Forelimb muscle (tissue), 1 donor: ENCODE measurements around the gene SOCS7. TPM values are rescaled to one million over a fixed set of nuclear protein-coding genes. Genes with fewer than 3 reads are reported as not detected.

Experiments
- DNase-seq: peaks from one replicate; pipeline ENCODE4 v3.0.0-alpha.2; 2013; ENCODE audit warnings: low read depth
- polyA plus RNA-seq: library from polyadenylated mRNA; unstranded; fragments of 120-200 nt; gene quantifications from one replicate; pipeline ENCODE4 v1.2.1, GENCODE V29; 2013; ENCODE audit not compliant: insufficient read length

The SOCS7 gene
- polyA plus RNA-seq, 1 donor, result 17.9 TPM

DNA sequence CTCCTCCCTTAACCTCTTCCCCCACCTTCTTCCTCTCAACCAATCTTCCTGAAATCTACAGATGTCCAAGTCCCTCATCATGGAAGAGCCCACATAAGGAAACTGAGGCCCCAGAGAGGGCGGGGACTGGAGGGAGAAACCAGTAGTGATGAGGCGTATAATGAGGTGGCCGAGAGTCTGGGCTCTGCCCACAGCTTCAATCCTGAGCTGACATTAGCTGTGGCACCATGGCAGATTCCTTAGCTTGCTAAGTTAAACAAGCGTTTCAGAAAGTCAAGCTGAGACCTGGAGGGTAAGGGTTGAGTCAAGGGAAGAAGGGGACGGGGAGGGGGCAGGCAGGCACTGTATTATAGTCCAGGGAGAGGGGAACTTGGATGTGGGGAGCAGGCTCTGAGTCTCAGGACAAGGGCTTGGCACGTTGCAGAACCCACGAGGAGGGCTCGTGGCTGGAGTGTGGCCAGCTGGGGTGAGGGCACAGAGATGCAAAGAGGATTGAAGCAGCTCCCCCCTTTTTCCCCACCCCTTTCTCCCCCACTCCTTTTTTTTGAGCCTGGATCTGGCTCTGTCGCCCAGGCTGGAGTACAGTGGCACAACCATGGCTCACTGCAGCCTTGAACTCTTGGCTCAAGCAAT is 89.9 kb downstream of the SOCS7 start:
- no peak for DNase-seq

DNA sequence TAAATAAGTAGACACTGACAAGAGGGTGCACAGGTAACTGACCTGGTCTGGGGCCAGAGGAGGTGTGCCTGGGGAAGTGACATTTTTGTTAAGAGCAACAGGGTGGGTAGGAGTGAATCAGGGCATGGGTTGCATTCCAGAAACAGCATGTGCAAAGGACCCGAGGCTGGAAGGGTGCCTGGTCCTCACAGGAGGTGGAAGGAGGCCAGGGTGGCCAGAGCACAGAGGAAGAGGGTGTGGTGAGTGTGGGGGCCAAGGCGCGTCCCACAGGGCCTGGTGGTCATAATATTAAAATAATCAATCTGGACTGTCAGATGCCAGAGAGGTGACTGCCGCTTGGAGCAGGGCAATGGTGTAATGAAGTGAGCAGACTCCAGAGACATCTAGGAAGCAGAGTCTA is 90.9 kb downstream of the SOCS7 start:
- no peak for DNase-seq

DNA sequence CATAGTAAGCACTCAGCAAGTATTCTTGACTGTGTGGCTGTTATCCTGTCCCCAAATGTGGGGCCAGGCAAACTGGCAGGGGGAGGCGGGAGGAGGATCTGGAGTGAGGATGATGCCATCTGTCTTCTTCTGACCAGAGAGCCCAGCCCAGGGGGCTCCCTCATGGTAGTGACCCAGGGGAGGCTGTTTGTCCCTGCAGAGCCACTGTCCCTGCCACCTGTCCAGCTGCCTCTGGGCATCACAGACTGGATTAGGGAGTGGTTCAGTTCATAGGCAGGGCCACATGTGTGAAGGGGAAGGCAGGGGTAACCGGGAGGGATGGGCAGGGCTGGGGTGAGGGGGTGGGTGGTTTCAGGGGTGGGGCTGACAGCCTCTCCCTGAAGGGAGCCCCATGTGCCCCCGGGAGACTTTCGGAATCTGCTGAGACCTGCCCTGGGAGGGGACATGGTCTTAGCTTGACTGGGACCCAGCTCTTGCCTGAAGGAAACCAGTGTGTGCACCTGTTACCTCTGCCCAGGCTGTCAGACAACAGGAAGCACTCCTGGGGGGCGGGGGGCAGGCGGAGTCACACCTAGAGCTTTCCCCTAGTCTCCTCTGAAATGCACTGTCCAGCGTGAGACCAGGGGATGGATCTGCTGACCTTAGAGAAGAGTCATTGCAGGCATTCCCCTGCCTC is 91.8 kb downstream of the SOCS7 start:
- DNase-seq, result no peak

DNA sequence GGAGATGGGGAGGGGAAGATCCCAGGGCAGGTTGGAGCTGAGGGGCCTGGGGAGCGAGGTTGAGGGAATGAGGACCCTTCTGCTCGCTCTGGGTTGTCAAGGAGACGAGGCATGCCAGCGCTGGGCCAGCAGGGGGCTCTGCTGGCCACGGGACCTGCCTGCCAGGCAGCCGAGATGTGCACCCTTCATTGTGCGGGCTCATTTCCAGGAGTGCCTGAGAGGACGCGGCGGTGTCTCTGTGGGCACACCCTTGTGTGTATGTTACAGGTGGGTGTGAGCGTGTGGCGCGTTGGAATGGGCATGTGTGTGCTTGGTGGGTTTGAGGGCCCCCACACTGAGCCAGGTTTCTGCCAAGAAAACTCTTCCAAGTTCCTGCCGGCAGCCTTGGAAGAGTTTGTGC is 92.5 kb downstream of the SOCS7 start:
- DNase-seq, result no peak

DNA sequence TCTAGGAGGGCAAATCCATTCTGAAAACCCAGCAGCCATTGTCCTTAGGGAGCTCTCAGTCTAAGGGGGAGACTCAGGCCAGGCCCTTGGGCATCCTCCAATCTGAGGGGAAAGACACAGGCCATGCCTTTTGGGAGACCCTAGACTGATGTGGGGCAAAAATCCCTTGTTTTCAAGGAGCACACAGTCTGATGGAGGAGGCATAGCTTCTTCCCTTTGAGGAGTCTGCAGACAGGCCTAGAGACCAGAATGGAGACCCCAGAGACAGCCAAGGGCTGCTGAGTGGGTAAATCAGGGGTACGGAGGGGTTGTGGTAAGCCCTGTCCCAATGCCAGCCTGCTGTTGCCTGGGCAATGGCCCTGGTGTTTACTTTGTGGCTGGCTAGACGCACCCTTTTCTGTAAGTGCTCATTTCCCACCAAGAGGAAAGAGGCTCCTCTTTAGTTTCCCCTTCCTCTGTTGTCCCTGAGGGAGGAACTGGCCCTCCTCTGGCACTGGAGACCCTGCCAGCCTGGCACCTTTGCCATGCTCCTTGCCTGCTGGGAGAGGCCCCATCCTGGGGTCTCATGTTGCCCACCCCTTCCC is 96.0 kb downstream of the SOCS7 start:
- no peak for DNase-seq

DNA sequence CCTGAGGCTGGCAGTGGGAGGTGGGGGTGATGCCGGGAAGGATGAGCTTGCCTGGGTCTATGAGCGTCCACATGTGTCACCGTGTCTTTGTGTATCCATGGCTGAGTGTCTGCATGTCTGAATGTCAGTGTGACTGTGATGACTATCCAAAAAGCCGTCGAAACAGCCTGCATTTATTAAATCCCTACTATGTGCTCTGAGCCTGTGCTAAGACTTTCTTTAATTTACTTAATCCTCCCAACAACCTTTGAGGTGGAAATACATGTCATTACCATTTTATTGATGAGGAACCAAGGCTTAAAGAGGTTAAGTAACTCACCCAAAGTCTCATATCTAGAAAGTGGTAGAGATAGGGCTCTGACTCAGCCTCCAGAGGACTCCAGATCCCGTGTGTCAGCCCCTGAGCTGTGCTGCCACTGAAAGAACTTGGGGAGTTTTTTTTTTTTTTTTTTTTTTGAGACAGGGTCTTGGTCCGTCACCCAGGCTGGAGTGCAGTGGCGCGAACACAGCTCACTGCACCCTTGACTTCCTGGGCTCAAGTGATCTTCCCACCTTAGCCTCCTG is 96.6 kb downstream of the SOCS7 start:
- no peak for DNase-seq

DNA sequence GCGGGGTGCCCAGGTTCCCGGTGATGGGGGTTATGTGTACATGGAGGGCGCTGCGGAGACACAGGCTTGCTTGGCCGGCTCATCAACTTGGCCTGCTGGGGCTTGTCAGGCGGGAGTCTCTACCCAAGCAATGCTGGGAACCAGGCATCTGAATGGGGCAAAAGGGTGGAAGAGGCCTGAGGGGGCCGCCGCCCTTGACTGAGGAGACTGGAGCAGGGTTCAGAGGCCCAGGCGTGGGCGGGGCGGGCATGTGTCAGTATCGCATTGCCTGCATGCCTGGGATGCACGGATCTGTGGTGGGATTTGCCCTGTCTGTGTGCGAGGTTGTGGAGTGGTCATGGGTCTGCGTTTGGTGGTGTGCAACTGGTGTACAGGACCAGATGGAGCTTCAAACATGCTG is 97.7 kb downstream of the SOCS7 start:
- no peak for DNase-seq

DNA sequence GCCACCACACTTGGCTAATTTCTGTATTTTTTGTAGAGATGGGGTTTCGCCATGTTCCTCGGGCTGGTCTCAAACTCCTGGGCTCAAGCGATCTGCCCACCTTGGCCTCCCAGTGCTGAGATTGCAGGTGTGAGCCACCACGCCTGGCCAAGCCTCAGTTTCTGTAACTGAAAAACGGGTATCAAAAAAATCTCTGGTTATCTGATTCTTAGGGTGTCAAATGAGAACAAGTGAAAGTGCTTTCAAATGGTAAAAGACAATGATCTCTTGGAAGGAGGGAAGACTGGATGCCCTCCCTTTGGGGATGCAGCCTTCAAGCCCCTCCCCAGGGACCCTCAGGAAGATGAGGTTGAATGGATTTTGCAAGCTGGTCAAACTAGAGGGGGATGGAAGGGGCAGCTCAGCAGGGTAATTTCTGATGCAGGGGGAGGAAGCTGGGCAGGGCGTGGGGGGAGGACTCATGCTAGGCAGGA is 98.9 kb downstream of the SOCS7 start:
- no peak for DNase-seq

DNA sequence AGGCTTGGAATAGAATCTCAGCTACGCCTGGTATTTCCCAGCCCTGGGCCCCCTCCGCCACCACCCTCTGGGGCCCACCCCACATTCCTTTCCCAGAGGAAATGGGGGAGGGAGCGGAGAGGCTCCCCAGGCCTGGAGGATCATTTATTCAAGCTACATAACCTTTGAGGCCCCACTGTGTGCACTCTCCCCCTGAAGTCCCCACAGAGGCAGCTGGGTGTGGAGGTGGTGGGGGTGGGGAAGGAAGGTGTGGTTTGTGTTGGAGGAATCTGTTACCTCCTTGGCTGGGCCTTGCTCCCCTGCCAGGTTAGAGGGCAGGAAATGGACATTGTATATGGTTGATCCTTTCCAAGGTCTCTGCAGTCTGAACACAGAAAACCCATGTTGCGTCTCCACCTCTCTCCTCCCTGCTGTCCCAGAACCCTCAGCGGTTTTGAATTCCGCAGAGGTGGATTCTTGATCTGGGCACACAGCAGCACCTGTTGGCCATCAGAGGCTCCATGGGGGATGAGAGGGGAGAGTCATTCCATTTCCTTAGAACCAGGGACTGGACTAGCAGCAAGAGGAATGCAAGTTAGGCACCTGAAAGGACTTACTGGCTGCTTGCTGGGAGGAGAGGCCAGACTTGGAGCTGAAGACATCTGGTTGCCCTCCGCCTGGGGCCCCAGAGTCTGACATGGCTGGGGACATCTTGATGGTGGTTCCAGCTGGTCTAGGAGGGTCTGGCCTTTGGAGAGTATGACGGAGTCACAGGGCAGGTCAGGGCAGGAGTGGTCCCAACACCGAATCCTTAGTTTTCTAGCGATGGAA is 99.6 kb downstream of the SOCS7 start:
- no peak for DNase-seq

DNA sequence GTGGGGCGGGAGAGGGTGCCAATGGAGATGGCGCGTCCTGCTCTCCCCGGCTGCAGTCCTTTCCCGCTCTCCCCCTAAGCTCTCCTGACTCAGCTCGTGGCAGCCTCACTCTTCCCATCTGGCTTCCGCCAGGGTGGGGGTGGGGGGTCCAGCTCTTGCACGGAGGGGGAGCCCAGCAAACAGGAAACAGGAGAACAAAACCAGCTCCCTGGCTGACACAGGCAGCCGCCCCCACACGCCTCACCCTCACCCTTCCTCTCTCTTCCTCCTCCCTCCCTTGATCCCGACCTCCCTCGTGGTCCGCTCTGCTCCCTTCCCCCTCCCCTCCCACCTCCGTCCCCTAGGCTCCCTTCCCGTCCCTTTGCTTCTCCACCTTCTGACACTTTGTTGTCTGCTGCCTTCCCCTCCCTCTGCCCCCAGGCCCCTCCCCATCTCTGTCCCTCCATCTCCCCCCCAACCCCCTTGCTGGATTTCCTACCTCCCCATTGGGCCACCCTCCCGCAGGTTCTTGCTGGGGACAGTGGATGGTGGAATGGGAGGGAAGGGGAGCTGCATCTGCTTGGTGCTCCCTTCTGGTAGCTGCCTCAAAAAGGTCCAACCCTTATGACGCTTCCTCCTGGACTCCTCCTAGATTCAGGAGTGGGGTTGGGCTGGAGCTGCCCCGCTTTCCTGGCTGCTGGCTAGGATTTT is 100.3 kb downstream of the SOCS7 start:
- DNase-seq, result no peak

DNA sequence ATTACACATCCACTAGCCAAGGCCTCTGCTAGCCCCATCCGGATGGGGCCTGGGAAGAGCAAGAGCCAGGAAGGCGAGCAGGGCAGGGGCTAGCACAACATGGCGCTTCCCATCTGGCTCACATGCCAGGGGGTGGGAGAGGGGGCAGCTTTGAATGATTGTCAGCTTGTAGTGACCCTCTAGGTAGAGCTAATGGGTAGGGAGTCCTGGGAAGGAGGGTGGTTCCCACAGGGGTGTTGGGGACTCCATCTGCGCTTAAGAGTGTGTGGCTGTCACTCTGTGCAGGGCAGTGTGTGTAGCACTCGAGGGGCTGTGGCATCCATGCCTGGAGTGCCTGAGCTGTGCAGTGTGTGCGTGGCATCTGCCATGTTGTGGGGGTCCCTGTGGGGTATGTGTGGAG is 101.1 kb downstream of the SOCS7 start:
- no peak for DNase-seq

DNA sequence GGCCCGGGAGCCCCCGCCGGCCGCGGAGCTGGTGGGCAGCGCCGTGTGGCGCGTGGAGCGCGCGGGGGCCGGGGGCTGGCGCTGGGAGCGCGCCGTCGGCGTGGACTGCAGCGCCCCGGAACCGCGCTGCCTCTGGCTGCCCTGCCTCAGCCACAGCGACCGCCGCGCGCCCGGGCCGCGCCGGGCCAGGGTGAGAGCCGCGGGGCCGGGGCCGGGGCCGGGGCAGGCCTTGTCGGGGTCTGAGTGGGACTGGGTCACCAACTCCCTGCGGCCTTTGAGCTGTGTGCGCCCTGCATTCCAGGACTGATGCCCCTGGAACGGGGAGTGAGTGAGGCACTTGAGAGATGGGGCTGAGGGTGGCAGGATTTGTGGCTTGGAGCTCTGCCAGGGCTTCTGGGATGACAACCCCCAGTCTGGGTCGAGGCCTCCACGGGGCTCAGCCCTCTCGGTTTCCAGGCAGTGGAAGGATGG is 102.3 kb downstream of the SOCS7 start:
- DNase-seq, result no peak

DNA sequence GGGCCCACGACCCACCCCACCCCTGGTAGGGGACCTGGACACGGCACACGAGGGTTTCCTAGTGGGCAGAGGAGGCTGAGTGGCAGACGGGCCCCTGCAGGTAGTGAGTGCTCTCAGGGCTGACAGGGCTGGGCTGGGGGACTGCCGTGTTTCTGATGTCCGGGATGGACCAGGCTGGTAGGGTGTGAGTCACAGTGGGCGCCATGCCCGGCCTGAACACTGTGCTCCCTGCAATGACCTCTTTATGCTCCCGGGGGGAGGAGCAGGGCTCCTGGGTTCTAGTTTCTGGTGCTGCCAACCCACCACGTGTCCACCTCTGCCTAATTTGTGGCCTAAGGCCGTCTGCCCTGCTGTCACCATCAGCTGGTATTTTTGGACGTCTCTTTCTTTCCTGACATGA is 102.9 kb downstream of the SOCS7 start:
- no peak for DNase-seq

Other genes with a start within 250 kb of the SOCS7 start
- gene TBC1D3E, start 223.9 kb upstream of the SOCS7 start, polyA plus RNA-seq, result not detected
- not detected for gene TBC1D3, start 159.3 kb upstream of the SOCS7 start, polyA plus RNA-seq
- gene MRPL45, start 54.7 kb upstream of the SOCS7 start, polyA plus RNA-seq, result 63.8 TPM
- gene GPR179, start 7.9 kb upstream of the SOCS7 start, polyA plus RNA-seq, result 0.38 TPM
- 25.1 TPM for gene ARHGAP23, start 76.6 kb downstream of the SOCS7 start, polyA plus RNA-seq